HFF-Myc (cell line): ENCODE measurements around the gene LINGO1.
A peak's percentile ranks its signal among the peaks of the same experiment; 100 is the strongest.

ENCODE experiments used
- DNase-seq: peaks from one replicate; pipeline ENCODE4 v3.0.0-alpha.2; 2011; ENCODE audit warnings: low read depth; ENCODE audit errors: extremely low read depth
- H3K4me3 ChIP-seq: replicated peaks from 2 replicates; pipeline ENCODE4 v1.5.1; 2011; ENCODE audit warnings: low read depth, mild to moderate bottlenecking, control low read depth, low read length
- CTCF ChIP-seq: IDR thresholded peaks from 2 replicates; pipeline ENCODE4 v1.5.1; 2012; ENCODE audit warnings: mild to moderate bottlenecking, low read depth, low read length, control low read depth; ENCODE audit errors: missing control alignments

Gene LINGO1

GRCh38 chr15:77640615-77641014 is 7.9 kb upstream of the LINGO1 start:
- DNase-seq = no peak
- no peak for TF ChIP-seq CTCF

GRCh38 chr15:77639431-77639830 is 6.7 kb upstream of the LINGO1 start:
- TF ChIP-seq CTCF = no peak
- DNase-seq = no peak
- no peak overlapping the region for H3K4me3 ChIP-seq

More at GRCh38 chr15:77640615-77641014, 7.9 kb upstream of the LINGO1 start:
- H3K4me3 ChIP-seq = no peak overlapping the region

- DNase-seq = no peak
- no peak for TF ChIP-seq CTCF
- H3K4me3 ChIP-seq = no peak overlapping the region
These were observed 5.4 kb upstream of the LINGO1 start for GRCh38 chr15:77637851-77638692.

- no peak for DNase-seq
- H3K4me3 ChIP-seq = no peak overlapping the region
- no peak for TF ChIP-seq CTCF
These were observed 3.5 kb upstream of the LINGO1 start for GRCh38 chr15:77636209-77636608.

GRCh38 chr15:77634266-77634962 is 1.7 kb upstream of the LINGO1 start:
- DNase-seq = no peak
- TF ChIP-seq CTCF = peak; percentile 65
- no peak overlapping the region for H3K4me3 ChIP-seq

GRCh38 chr15:77633913-77634265 is 1.2 kb upstream of the LINGO1 start:
- no peak for TF ChIP-seq CTCF
- H3K4me3 ChIP-seq = no peak overlapping the region
- no peak for DNase-seq
